Left lung (tissue), 10 donors: Measurements from ENCODE around the gene HSD17B1. TPM values are rescaled to one million over a fixed set of nuclear protein-coding genes. Genes with fewer than 3 reads are reported as not detected.

ENCODE experiments used
- ATAC-seq: fragments of 200-7000 bp; cut with Tn5 transposase; one replicate; pipeline ENCODE4 v1.9.1; 2020; ENCODE audit warnings: moderate library complexity
- DNase-seq, 4 donors: peaks; one replicate each; pipeline ENCODE4 v3.0.0-alpha.2; 2013 to 2020
- H3K27ac ChIP-seq, 2 donors: fragments of 200-600 bp; sonication (generic) in 1 of 2; one replicate each; pipeline versions ENCODE4 v1.5.0 to v1.8.0; 2020 to 2021
- H3K27me3 ChIP-seq, 2 donors: fragments of 200-600 bp; sonication (generic) in 1 of 2; one replicate each; pipeline versions ENCODE4 v1.5.0 to v1.8.0; 2020 to 2021
- H3K36me3 ChIP-seq, 2 donors: fragments of 200-600 bp; sonication (generic) in 1 of 2; one replicate each; pipeline versions ENCODE4 v1.5.0 to v1.8.0; 2020 to 2021
- H3K4me1 ChIP-seq, 2 donors: fragments of 200-600 bp; one replicate each; pipeline ENCODE4 v1.8.0; 2021
- H3K4me3 ChIP-seq, 2 donors: fragments of 200-600 bp; sonication (generic) in 1 of 2; one replicate each; pipeline versions ENCODE4 v1.5.0 to v1.8.0; 2020 to 2021; ENCODE audit warnings: mild to moderate bottlenecking in 1 of 2
- H3K9me3 ChIP-seq, 2 donors: fragments of 200-600 bp; sonication (generic) in 1 of 2; one replicate each; pipeline versions ENCODE4 v1.5.0 to v1.8.0; 2020 to 2021
- CTCF ChIP-seq, 2 donors: fragments of 200-600 bp; sonication (generic) in 1 of 2; IDR thresholded peaks; one replicate each; pipeline versions ENCODE4 v1.5.0 to v1.8.0; 2021; ENCODE audit warnings: antibody characterized with exemption in 2 of 2
- intact Hi-C, 2 donors: fragments of 100-400 bp; cut with DNase I; formaldehyde crosslinking; loops; one replicate each; pipeline versions ENCODE4 v1.11.2 to v1.14.2; 2022
- polyA plus RNA-seq, 6 donors: library from polyadenylated mRNA; unstranded; fragments of 120-200 nt; gene quantifications; one replicate each; pipeline ENCODE4 v1.2.1, GENCODE V29; 2013; ENCODE audit not compliant: insufficient read length in 6 of 6
- total RNA-seq, 2 donors: library from RNA; stranded (reverse); fragmentation: NEBNext Ultra II Directional; extraction: Animal tissue kit (Norgen Biotek cat#: 25700); gene quantifications; one replicate each; pipeline ENCODE4 v1.2.1, GENCODE V29; 2021
- donor health status: DM: no; HTN: yes; CAD: no.
- donor health status: DM: no; HTN: no; CAD: no.

Gene HSD17B1
- total and polyA plus RNA-seq, 8 donors, result 1.2 to 5.8 (median 4.2) TPM

- H3K27ac ChIP-seq, result no peak overlapping the region
- ATAC-seq (no peak), DNase-seq (no peak)
- peaks cover 31% of the 10 kb centered on the region in 2 donors for H3K4me1 ChIP-seq
- H3K4me3 ChIP-seq, result no peak overlapping the region
- H3K36me3 ChIP-seq, result peaks cover 0 to 72% of the 10 kb centered on the region in 2 donors
- intact Hi-C loops, result loop anchor here in 1 of 2 donors (5.0 kb wide), 1 partner anchor 93 kb away; the partner anchor contains the start of gene CAVIN1
- H3K27me3 ChIP-seq, result no peaks in the 10 kb centered on the region
- no peak for TF ChIP-seq CTCF (IDR thresholded peaks at IDR 0.05)
- no peaks in the 10 kb centered on the region for H3K9me3 ChIP-seq
Measured at GRCh38 chr17:42514867-42515266, 37.9 kb upstream of the HSD17B1 start.

- Histone ChIP-seq H3K27ac (peak overlapping the region; percentile 83 to 93), H3K27me3 (no peaks in the 10 kb centered on the region), H3K9me3 (no peaks in the 10 kb centered on the region), H3K4me1 (peaks cover 54 to 58% of the 10 kb centered on the region in 2 donors), H3K4me3 (no peak overlapping the region), H3K36me3 (peaks cover 0 to 65% of the 10 kb centered on the region in 2 donors)
- ATAC-seq, result peak; percentile 78
- peak; percentile 24 to 93 (median 78) for DNase-seq
- intact Hi-C loops, result loop anchor here in 1 of 2 donors (5.0 kb wide), 1 partner anchor 95 kb away; the partner anchor contains the start of gene CAVIN1
- TF ChIP-seq CTCF (IDR thresholded peaks at IDR 0.05), result peak; percentile 90 to 97
Measured at GRCh38 chr17:42517516-42517915, 35.2 kb upstream of the HSD17B1 start.

- Histone ChIP-seq H3K4me3 (no peak overlapping the region), H3K4me1 (peaks cover 54 to 65% of the 10 kb centered on the region in 2 donors), H3K27me3 (no peaks in the 10 kb centered on the region), H3K36me3 (peaks cover 0 to 65% of the 10 kb centered on the region in 2 donors), H3K27ac (peak overlapping the region; percentile 83 to 93), H3K9me3 (no peaks in the 10 kb centered on the region)
- intact Hi-C loops, result loop anchor here in 1 of 2 donors (5.0 kb wide), 1 partner anchor 96 kb away; the partner anchor contains the start of gene CAVIN1
- peak in 3 of 4 donors; percentile 42 to 81 (median 67) for DNase-seq
- TF ChIP-seq CTCF (IDR thresholded peaks at IDR 0.05), result no peak
- peak; percentile 61 for ATAC-seq
Measured at GRCh38 chr17:42518046-42518754, 34.5 kb upstream of the HSD17B1 start.

GRCh38 chr17:42518755-42519545 is 33.8 kb upstream of the HSD17B1 start:
- Histone ChIP-seq H3K36me3 (peaks cover 0 to 63% of the 10 kb centered on the region in 2 donors), H3K4me3 (no peak overlapping the region), H3K27ac (peak overlapping the region; percentile 83 to 93), H3K4me1 (peaks cover 54 to 67% of the 10 kb centered on the region in 2 donors), H3K9me3 (no peaks in the 10 kb centered on the region), H3K27me3 (no peaks in the 10 kb centered on the region)
- intact Hi-C loops, result loop anchor here in 1 of 2 donors (5.0 kb wide), 1 partner anchor 97 kb away; the partner anchor contains the start of gene CAVIN1
- DNase-seq, result peak in 2 of 4 donors; percentile 16 to 39
- peak; percentile 8 for ATAC-seq
- no peak for TF ChIP-seq CTCF (IDR thresholded peaks at IDR 0.05)
